GM12878 (cell line): ENCODE results near the gene PREP. TPM values are rescaled to one million over a fixed set of nuclear protein-coding genes. Genes with fewer than 3 reads are reported as not detected.

Source experiments
- ATAC-seq: fragments of 200-7000 bp; cut with Tn5 transposase; 3 replicates; pipeline ENCODE4 v1.9.1; 2020; ENCODE audit warnings: mild to moderate bottlenecking, moderate library complexity
- BruUV-seq: library from RNA; stranded (reverse); fragments of 400-500 nt; replicated peaks from 2 replicates; lab custom pipeline; 2021; lab: Mats Ljungman, UMichigan
- CTCF ChIA-PET: fragments of 300-600 bp; sonication (Branson Sonifier 250); formaldehyde crosslinking; extraction: SDS; loops from one replicate; lab custom pipeline; 2021; ENCODE audit warnings: inconsistent platforms; lab: Yijun Ruan, JAX
- POLR2A ChIA-PET: fragments of 350-600 bp; formaldehyde crosslinking; extraction: SDS; loops from one replicate; lab custom pipeline; 2021; ENCODE audit warnings: inconsistent platforms; lab: Charles Lee
- RAD21 ChIA-PET: fragments of 300-600 bp; sonication (Branson Sonifier 250); formaldehyde crosslinking; loops from one replicate; lab custom pipeline; 2023; ENCODE audit warnings: antibody characterized with exemption; ENCODE audit not compliant: unreplicated experiment; lab: Charles Lee
- SMC1A ChIA-PET: fragments of 300-600 bp; sonication (Branson Sonifier 250); formaldehyde crosslinking; loops from one replicate; lab custom pipeline; 2023; ENCODE audit not compliant: unreplicated experiment, uncharacterized antibody; lab: Charles Lee
- DNase-seq: peaks from one replicate; pipeline ENCODE4 v3.0.0-alpha.2; 2011; ENCODE audit warnings: low read depth, low spot score
- FAIRE-seq: peaks from 3 replicates; lab custom pipeline; 2011; peaks lifted over from hg19 to GRCh38; lab: Jason Lieb, UNC
- H2AFZ ChIP-seq: 2 replicates; pipeline ENCODE4 v1.6.0; 2011; ENCODE audit warnings: low read depth, low read length, control low read depth; ENCODE audit not compliant: control insufficient read depth
- H3K27ac ChIP-seq: 2 replicates; pipeline ENCODE4 v1.5.1; 2011; ENCODE audit warnings: control low read depth; ENCODE audit not compliant: control insufficient read depth, insufficient read depth
- H3K27me3 ChIP-seq, 2 experiments: replicated peaks in 1 of 2; 2 replicates each; pipeline versions ENCODE4 v1.6.0 to v1.6.1; 2011; ENCODE audit warnings: low read length in 1 of 2; ENCODE audit not compliant: control insufficient read depth in 2 of 2, insufficient read depth in 2 of 2
- H3K36me3 ChIP-seq, 2 experiments: 2 replicates each; pipeline ENCODE4 v1.5.1; 2011; ENCODE audit warnings: low read length in 1 of 2; ENCODE audit not compliant: control insufficient read depth in 2 of 2, insufficient read depth in 2 of 2
- H3K4me1 ChIP-seq: 2 replicates; pipeline ENCODE4 v1.6.1; 2011; ENCODE audit warnings: mild to moderate bottlenecking, low read length, moderate library complexity, mixed read lengths; ENCODE audit not compliant: control insufficient read depth, insufficient read depth
- H3K4me2 ChIP-seq: 2 replicates; pipeline ENCODE4 v1.6.0; 2011; ENCODE audit warnings: control low read depth; ENCODE audit not compliant: control insufficient read depth, insufficient read depth
- H3K4me3 ChIP-seq: fragments of 200-600 bp; sonication (generic); 2 replicates; pipeline ENCODE4 v1.5.1; 2016
- H3K79me2 ChIP-seq: 2 replicates; pipeline ENCODE4 v1.6.0; 2011; ENCODE audit warnings: low read length; ENCODE audit not compliant: control insufficient read depth, insufficient read depth
- H3K9ac ChIP-seq: 2 replicates; pipeline ENCODE4 v1.8.0; 2011; ENCODE audit warnings: low read length, control low read depth, mixed read lengths; ENCODE audit not compliant: control insufficient read depth, insufficient read depth
- H3K9me3 ChIP-seq: replicated peaks from 3 replicates; pipeline ENCODE4 v1.5.1; 2011; ENCODE audit warnings: mild to moderate bottlenecking, low read length; ENCODE audit not compliant: control insufficient read depth, insufficient read depth
- H4K20me1 ChIP-seq: 2 replicates; pipeline ENCODE4 v1.6.0; 2011; ENCODE audit not compliant: control insufficient read depth, insufficient read depth
- ATF7 ChIP-seq: fragments of 450-650 bp; IDR thresholded peaks from 2 replicates; pipeline ENCODE4 v1.6.1; 2016; ENCODE audit warnings: low read depth, mild to moderate bottlenecking
- BCLAF1 ChIP-seq: fragments of 450-650 bp; IDR thresholded peaks from 2 replicates; pipeline ENCODE4 v1.6.1; 2017; ENCODE audit warnings: antibody characterized with exemption, mild to moderate bottlenecking, moderate library complexity
- CHD2 ChIP-seq: IDR thresholded peaks from 2 replicates; pipeline ENCODE4 v1.6.1; 2011; ENCODE audit warnings: low read depth, low read length, improper control_type of control experiment, borderline replicate concordance
- DPF2 ChIP-seq: fragments of 450-650 bp; IDR thresholded peaks from 2 replicates; pipeline ENCODE4 v1.6.1; 2017; ENCODE audit warnings: mild to moderate bottlenecking
- IRF4 ChIP-seq: IDR thresholded peaks from 2 replicates; pipeline ENCODE4 v1.6.1; 2011; ENCODE audit warnings: low read depth, low read length
- KLF5 ChIP-seq: fragments of 450-650 bp; IDR thresholded peaks from 2 replicates; pipeline ENCODE4 v1.6.1; 2014; ENCODE audit warnings: mild to moderate bottlenecking; ENCODE audit not compliant: partially characterized antibody
- MEF2A ChIP-seq: IDR thresholded peaks from 2 replicates; pipeline ENCODE4 v1.6.1; 2011; ENCODE audit warnings: low read depth, mild to moderate bottlenecking, low read length, moderate library complexity; ENCODE audit not compliant: insufficient read depth
- NFXL1 ChIP-seq: fragments of 450-650 bp; IDR thresholded peaks from 2 replicates; pipeline ENCODE4 v1.6.1; 2017; ENCODE audit warnings: antibody characterized with exemption, mild to moderate bottlenecking, borderline replicate concordance
- NFYB ChIP-seq: IDR thresholded peaks from 2 replicates; pipeline ENCODE4 v1.6.1; 2011; ENCODE audit warnings: low read depth, mild to moderate bottlenecking, low read length, improper control_type of control experiment, moderate library complexity; ENCODE audit not compliant: insufficient read depth
- RAD21 ChIP-seq: IDR thresholded peaks from 2 replicates; pipeline ENCODE4 v1.6.1; 2011; ENCODE audit warnings: mild to moderate bottlenecking, low read depth, low read length, moderate library complexity; ENCODE audit not compliant: insufficient read depth
- RUNX3 ChIP-seq: IDR thresholded peaks from 2 replicates; pipeline ENCODE4 v1.6.1; 2012; ENCODE audit warnings: low read length, inconsistent platforms
- ZBTB11 ChIP-seq: fragments of 450-650 bp; formaldehyde crosslinking; IDR thresholded peaks from 2 replicates; pipeline ENCODE4 v1.5.0; 2022; ENCODE audit warnings: mild to moderate bottlenecking, missing genetic modification characterization
- ZNF217 ChIP-seq: fragments of 450-650 bp; IDR thresholded peaks from 2 replicates; pipeline ENCODE4 v1.6.1; 2017; ENCODE audit warnings: antibody characterized with exemption, mild to moderate bottlenecking
- ZNF384 ChIP-seq: IDR thresholded peaks from 2 replicates; pipeline ENCODE4 v1.6.1; 2012; ENCODE audit warnings: low read depth, mild to moderate bottlenecking, low read length, improper control_type of control experiment, borderline replicate concordance
- WGBS: methylation state at CpG from one replicate; pipeline ENCODE4 v1.1.6; 2016; ENCODE audit warnings: low lambda C conversion rate; ENCODE audit not compliant: insufficient replicate concordance, insufficient coverage; ENCODE audit errors: missing lambda C conversion rate; 5-methylcytosine and 5-hydroxymethylcytosine counted together
- in situ Hi-C: fragments of 300-500 bp; cut with MboI; formaldehyde crosslinking; loops from 9 replicates; pipeline ENCODE4 v1.14.3; 2018; ENCODE audit warnings: mixed read lengths
- intact Hi-C: fragments of 100-400 bp; cut with micrococcal nuclease; formaldehyde crosslinking; loops from one replicate; pipeline ENCODE4 v1.14.2; 2022; ENCODE audit not compliant: unreplicated experiment
- polyA plus RNA-seq, 11 experiments: library from polyadenylated mRNA; depleted of rRNA in 4 of 11; unstranded in 6 of 11; stranded (reverse) in 5 of 11; fragments of >200 nt; fragmentation: Nextera tagmentation in 4 of 11; fragmentation: Illumina TruSeq in 1 of 11; extraction: Ambion mirVana in 4 of 11; extraction: Trizol in 1 of 11; gene quantifications; 1 replicate in 1 of 11; 2 replicates in 10 of 11; pipeline versions ENCODE4 v1.2.1 to v1.2.3, GENCODE V29; 2011 to 2016; ENCODE audit warnings: inconsistent platforms in 2 of 11, missing spikeins in 2 of 11, low read depth in 1 of 11
- total RNA-seq, 4 experiments: library from RNA; depleted of rRNA in 3 of 4; stranded (reverse); fragments of >200 nt in 3 of 4; fragmentation: Illumina TruSeq in 1 of 4; extraction: Trizol in 1 of 4; gene quantifications; 2 replicates each; pipeline versions ENCODE4 v1.2.1 to v1.2.3, GENCODE V29; 2013 to 2021

The PREP gene
- total and polyA plus RNA-seq, 10 of the 15 experiments (the other 5 are each of a cell fraction or from before 2014, with no cell fraction given): 6.5 to 33.6 (median 18.1) TPM

DNA sequence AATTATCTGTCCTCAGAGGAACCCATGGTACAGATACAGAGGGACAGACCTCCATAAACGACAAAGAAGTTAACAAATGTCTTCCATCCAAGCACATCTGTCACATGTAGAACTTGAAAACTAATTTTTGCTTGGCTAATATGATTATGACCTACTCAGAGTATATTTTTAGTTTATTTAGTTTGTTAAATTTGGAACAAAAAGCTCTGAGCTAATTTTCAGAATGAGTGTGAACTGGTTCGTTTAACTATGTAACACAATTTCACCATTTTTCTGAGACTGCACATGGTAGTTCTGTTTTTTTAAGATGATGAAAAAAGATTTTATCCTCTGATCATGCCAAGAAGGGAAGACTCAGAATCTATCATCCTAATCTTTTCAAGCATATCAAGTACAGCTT lies 34.4 kb upstream of the PREP start (continued):
- no peak for TF ChIP-seq ZBTB11
- 0 out of 2 replicates have a peak, but pooled peaks have one; percentile 18 for TF ChIP-seq ATF7
- peak; percentile 86 for TF ChIP-seq MEF2A
- TF ChIP-seq RAD21: no peak

DNA sequence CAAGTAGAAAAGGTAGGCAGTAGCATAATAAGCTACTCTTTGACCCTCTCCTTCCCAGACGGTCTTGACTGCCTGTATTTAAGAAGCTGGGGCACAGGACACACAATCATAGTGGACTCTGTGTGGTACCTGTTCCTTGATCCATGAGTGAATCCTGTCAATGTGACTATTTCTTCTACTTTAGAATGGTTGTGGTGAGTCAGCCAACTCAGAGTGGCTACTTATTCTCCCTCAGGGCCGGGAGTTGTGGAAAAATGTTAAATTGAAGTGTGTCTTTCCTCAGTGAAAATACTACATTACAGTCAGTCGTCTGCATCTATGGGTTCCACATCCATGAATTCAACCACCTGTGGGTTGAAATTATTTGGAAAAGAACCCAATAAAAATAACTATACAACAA lies 30.8 kb upstream of the PREP start:
- intact Hi-C loops: loop anchor here (2.0 to 10.0 kb wide), 5 partner anchors 131 to 869 kb away; no protein-coding TSS in a partner anchor
- SMC1A ChIA-PET: interaction anchor here (0.6 to 6.7 kb wide), 21 partner anchors 10 to 868 kb away, joined by 3 to 134 read pairs (median 13); partner anchors contain the start of gene PRDM1
- POLR2A ChIA-PET: interaction anchor here (2.9 kb wide), 1 partner anchor 20 kb away, joined by 13 read pairs; no protein-coding TSS in a partner anchor
- H3K79me2 ChIP-seq: no peaks in the 10 kb centered on the region
- CTCF ChIA-PET: interaction anchor here (0.8 to 6.8 kb wide), 14 partner anchors 9 to 902 kb away, joined by 3 to 118 read pairs (median 31); partner anchors contain the start of gene PRDM1
- DNase-seq (no peak), ATAC-seq (no peak), FAIRE-seq (no peak)
- H3K4me2 ChIP-seq: no peak overlapping the region
- no peaks in the 10 kb centered on the region for H3K36me3 ChIP-seq
- no peak overlapping the region for H3K4me3 ChIP-seq
- RAD21 ChIA-PET: interaction anchor here (1.2 to 5.1 kb wide), 10 partner anchors 21 to 791 kb away, joined by 3 to 102 read pairs (median 32); partner anchors contain the start of gene PRDM1
- H4K20me1 ChIP-seq: no peaks in the 10 kb centered on the region
- WGBS: 89% methylated on average over 3 of the region's 3 CpGs
- no peaks in the 10 kb centered on the region for H3K27me3 ChIP-seq
- peaks cover 2% of the 10 kb centered on the region; the same call in 2 of the 3 replicates for H3K9me3 ChIP-seq
- in situ Hi-C loops: loop anchor here (10.0 kb wide), 1 partner anchor 661 kb away; no protein-coding TSS in a partner anchor
- no peaks in the 10 kb centered on the region for H3K4me1 ChIP-seq
- no peak overlapping the region for H2AFZ ChIP-seq
- no peak overlapping the region for H3K9ac ChIP-seq
- no peak overlapping the region for H3K27ac ChIP-seq
- BruUV-seq: no TSS peak
- TF ChIP-seq RUNX3 (no peak), CHD2 (no peak), NFXL1 (no peak), KLF5 (no peak), IRF4 (no peak), ZNF217 (no peak), BCLAF1 (no peak), NFYB (no peak), ZNF384 (no peak), DPF2 (no peak)
